HepG2 (cell line): ENCODE measurements around the gene ZBTB7A. TPM values are rescaled to one million over a fixed set of nuclear protein-coding genes. Genes with fewer than 3 reads are reported as not detected.

ENCODE experiments used
- ATM ChIP-seq: fragments of 450-650 bp; IDR thresholded peaks from 2 replicates; pipeline ENCODE4 v1.7.1; 2017; ENCODE audit warnings: mild to moderate bottlenecking, borderline replicate concordance
- CHCHD3 ChIP-seq: sonication (generic); formaldehyde crosslinking; IDR thresholded peaks from 2 replicates; pipeline ENCODE4 v1.8.0; 2022; ENCODE audit warnings: mild to moderate bottlenecking, missing genetic modification reagents, moderate library complexity
- ELF4 ChIP-seq: sonication (generic); formaldehyde crosslinking; IDR thresholded peaks from 2 replicates; pipeline ENCODE4 v1.5.0; 2020; ENCODE audit warnings: missing genetic modification reagents, mild to moderate bottlenecking, moderate library complexity, borderline replicate concordance
- FOSL1 ChIP-seq: sonication (generic); formaldehyde crosslinking; IDR thresholded peaks from 2 replicates; pipeline ENCODE4 v1.9.0; 2021; ENCODE audit warnings: missing genetic modification reagents, borderline replicate concordance
- KDM4B ChIP-seq: sonication (generic); formaldehyde crosslinking; IDR thresholded peaks from 2 replicates; pipeline ENCODE4 v1.4.0; 2020; ENCODE audit warnings: missing genetic modification reagents
- KDM6A ChIP-seq: IDR thresholded peaks from 2 replicates; pipeline ENCODE4 v1.6.1; 2016; ENCODE audit warnings: low read depth
- MEF2D ChIP-seq: sonication (generic); formaldehyde crosslinking; IDR thresholded peaks from 2 replicates; pipeline ENCODE4 v1.5.1; 2020; ENCODE audit warnings: mild to moderate bottlenecking, missing genetic modification reagents
- NFIC ChIP-seq: IDR thresholded peaks from 2 replicates; pipeline ENCODE4 v1.6.1; 2012; ENCODE audit warnings: mild to moderate bottlenecking, low read length, inconsistent platforms
- SYNCRIP ChIP-seq: fragments of 200-400 bp; formaldehyde crosslinking; IDR thresholded peaks from 2 replicates; pipeline ENCODE4 v1.6.1; 2018; ENCODE audit warnings: mild to moderate bottlenecking, low read depth, low read length; ENCODE audit not compliant: insufficient read depth
- TCF7 ChIP-seq: sonication (generic); IDR thresholded peaks from 2 replicates; pipeline ENCODE4 v1.6.1; 2016; ENCODE audit warnings: antibody characterized with exemption, low read depth
- TGIF2 ChIP-seq: IDR thresholded peaks from 2 replicates; pipeline ENCODE4 v1.6.1; 2016; ENCODE audit warnings: control low read depth, missing compliant biosample characterization
- ZNF431 ChIP-seq: sonication (generic); formaldehyde crosslinking; IDR thresholded peaks from 2 replicates; pipeline ENCODE4 v1.9.0; 2022; ENCODE audit warnings: missing genetic modification reagents, low read depth, mild to moderate bottlenecking, borderline replicate concordance
- ZNF577 ChIP-seq: sonication (generic); formaldehyde crosslinking; IDR thresholded peaks from 2 replicates; pipeline ENCODE4 v1.4.0; 2020; ENCODE audit warnings: mild to moderate bottlenecking, low read depth, missing genetic modification reagents, borderline replicate concordance
- polyA plus RNA-seq, 8 experiments: library from polyadenylated mRNA; depleted of rRNA in 3 of 8; stranded (reverse) in 7 of 8; unstranded in 1 of 8; fragments of >200 nt; fragmentation: Illumina TruSeq in 4 of 8; extraction: Trizol in 4 of 8; gene quantifications; 2 replicates each; pipeline versions ENCODE4 v1.2.1 to v1.2.3, GENCODE V29; 2011 to 2016; ENCODE audit warnings: low read depth in 4 of 8, missing spikeins in 1 of 8, mixed read lengths in 1 of 8; ENCODE audit not compliant: insufficient read depth in 1 of 8
- total RNA-seq, 5 experiments: library from RNA; depleted of rRNA; stranded (reverse); fragments of >200 nt; fragmentation: Illumina TruSeq; extraction: Trizol; gene quantifications; 2 replicates each; pipeline ENCODE4 v1.2.3, GENCODE V29; 2016; ENCODE audit warnings: low read depth in 1 of 5
- TF ChIP-seq, protein P1 (sequence below): sonication (generic); formaldehyde crosslinking; IDR thresholded peaks from 2 replicates; pipeline ENCODE4 v1.5.0; 2020; ENCODE audit warnings: mild to moderate bottlenecking, missing genetic modification reagents, borderline replicate concordance
- TF ChIP-seq, protein P2 (sequence below): sonication (generic); formaldehyde crosslinking; IDR thresholded peaks from 2 replicates; pipeline ENCODE4 v1.8.0; 2022; ENCODE audit warnings: low read depth, missing genetic modification reagents
- TF ChIP-seq, protein P3 (sequence below): sonication (generic); formaldehyde crosslinking; IDR thresholded peaks from 2 replicates; pipeline ENCODE4 v1.4.0; 2020; ENCODE audit warnings: missing genetic modification reagents
- TF ChIP-seq, protein P4 (sequence below): sonication (generic); formaldehyde crosslinking; IDR thresholded peaks from 2 replicates; pipeline ENCODE4 v1.8.1; 2023; ENCODE audit warnings: mild to moderate bottlenecking, moderate library complexity, missing genetic modification reagents
- TF ChIP-seq, protein P5 (sequence below): sonication (generic); formaldehyde crosslinking; conservative IDR thresholded peaks from 2 replicates; pipeline ENCODE4 v1.8.0; 2022; ENCODE audit warnings: mild to moderate bottlenecking, moderate library complexity, missing genetic modification reagents

Gene ZBTB7A
- total and polyA plus RNA-seq, 2 of the 13 experiments (the other 11 are each of a cell fraction or from before 2014, with no cell fraction given), result 3.6 to 4.0 TPM

DNA sequence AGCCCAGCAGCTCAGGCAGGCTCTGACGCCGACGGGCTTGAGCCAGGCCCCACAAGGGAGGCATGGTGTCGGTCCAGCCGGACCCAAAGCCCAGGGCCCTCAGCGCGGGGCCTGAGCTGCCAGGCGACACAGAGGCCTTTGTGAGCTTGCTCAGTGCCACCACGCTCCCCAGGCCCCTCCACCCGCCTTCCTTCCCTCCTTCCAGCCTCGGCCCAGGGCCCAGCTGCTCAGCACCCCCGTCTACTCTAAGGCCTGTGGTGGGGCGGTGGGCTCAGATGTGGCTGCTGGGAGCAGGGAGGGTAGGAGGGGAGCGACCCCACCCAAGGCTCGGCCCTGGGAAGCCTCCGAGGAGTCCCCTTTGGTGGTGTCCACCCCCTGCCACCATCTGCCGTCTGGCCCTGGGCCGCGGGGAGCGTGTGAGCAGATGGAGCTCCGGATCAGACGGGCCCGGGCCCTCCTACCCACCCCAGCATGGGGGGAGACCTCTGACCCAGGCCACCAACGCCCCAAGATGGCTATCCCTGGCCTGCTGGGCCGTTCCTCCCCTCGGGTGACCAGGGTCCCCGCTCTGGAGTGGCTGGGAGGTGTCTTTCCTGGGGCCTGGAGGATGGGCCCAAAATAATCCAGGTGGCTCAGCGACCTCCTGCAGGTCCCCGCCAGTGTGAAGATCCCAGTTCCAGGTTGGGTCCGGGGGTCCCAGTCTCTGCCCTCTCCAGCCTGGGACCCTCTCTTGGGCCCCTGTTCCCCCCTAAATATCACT, 7.8 kb downstream of the ZBTB7A start (continued):
- TF ChIP-seq, protein P1, sequence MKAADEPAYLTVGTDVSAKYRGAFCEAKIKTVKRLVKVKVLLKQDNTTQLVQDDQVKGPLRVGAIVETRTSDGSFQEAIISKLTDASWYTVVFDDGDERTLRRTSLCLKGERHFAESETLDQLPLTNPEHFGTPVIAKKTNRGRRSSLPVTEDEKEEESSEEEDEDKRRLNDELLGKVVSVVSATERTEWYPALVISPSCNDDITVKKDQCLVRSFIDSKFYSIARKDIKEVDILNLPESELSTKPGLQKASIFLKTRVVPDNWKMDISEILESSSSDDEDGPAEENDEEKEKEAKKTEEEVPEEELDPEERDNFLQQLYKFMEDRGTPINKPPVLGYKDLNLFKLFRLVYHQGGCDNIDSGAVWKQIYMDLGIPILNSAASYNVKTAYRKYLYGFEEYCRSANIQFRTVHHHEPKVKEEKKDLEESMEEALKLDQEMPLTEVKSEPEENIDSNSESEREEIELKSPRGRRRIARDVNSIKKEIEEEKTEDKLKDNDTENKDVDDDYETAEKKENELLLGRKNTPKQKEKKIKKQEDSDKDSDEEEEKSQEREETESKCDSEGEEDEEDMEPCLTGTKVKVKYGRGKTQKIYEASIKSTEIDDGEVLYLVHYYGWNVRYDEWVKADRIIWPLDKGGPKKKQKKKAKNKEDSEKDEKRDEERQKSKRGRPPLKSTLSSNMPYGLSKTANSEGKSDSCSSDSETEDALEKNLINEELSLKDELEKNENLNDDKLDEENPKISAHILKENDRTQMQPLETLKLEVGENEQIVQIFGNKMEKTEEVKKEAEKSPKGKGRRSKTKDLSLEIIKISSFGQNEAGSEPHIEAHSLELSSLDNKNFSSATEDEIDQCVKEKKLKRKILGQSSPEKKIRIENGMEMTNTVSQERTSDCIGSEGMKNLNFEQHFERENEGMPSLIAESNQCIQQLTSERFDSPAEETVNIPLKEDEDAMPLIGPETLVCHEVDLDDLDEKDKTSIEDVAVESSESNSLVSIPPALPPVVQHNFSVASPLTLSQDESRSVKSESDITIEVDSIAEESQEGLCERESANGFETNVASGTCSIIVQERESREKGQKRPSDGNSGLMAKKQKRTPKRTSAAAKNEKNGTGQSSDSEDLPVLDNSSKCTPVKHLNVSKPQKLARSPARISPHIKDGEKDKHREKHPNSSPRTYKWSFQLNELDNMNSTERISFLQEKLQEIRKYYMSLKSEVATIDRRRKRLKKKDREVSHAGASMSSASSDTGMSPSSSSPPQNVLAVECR (CRISPR knock-in tag), result peak; percentile 12
- TF ChIP-seq NFIC (no peak), FOSL1 (no peak), TGIF2 (CRISPR knock-in tag) (no peak), ATM (no peak), MEF2D (no peak), KDM6A (no peak), ELF4 (CRISPR knock-in tag) (no peak), KDM4B (CRISPR knock-in tag) (no peak), ZNF431 (CRISPR knock-in tag) (no peak), SYNCRIP (no peak), CHCHD3 (no peak), ZNF577 (no peak), TCF7 (no peak)
- TF ChIP-seq, protein P2, sequence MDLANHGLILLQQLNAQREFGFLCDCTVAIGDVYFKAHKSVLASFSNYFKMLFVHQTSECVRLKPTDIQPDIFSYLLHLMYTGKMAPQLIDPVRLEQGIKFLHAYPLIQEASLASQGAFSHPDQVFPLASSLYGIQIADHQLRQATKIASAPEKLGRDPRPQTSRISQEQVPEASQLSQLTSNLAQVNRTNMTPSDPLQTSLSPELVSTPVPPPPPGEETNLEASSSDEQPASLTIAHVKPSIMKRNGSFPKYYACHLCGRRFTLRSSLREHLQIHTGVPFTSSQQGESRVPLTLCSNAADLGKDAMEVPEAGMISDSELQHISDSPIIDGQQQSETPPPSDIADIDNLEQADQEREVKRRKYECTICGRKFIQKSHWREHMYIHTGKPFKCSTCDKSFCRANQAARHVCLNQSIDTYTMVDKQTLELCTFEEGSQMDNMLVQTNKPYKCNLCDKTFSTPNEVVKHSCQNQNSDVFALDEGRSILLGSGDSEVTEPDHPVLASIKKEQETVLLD (CRISPR knock-in tag), result no peak
- TF ChIP-seq, protein P3, sequence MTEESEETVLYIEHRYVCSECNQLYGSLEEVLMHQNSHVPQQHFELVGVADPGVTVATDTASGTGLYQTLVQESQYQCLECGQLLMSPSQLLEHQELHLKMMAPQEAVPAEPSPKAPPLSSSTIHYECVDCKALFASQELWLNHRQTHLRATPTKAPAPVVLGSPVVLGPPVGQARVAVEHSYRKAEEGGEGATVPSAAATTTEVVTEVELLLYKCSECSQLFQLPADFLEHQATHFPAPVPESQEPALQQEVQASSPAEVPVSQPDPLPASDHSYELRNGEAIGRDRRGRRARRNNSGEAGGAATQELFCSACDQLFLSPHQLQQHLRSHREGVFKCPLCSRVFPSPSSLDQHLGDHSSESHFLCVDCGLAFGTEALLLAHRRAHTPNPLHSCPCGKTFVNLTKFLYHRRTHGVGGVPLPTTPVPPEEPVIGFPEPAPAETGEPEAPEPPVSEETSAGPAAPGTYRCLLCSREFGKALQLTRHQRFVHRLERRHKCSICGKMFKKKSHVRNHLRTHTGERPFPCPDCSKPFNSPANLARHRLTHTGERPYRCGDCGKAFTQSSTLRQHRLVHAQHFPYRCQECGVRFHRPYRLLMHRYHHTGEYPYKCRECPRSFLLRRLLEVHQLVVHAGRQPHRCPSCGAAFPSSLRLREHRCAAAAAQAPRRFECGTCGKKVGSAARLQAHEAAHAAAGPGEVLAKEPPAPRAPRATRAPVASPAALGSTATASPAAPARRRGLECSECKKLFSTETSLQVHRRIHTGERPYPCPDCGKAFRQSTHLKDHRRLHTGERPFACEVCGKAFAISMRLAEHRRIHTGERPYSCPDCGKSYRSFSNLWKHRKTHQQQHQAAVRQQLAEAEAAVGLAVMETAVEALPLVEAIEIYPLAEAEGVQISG (CRISPR knock-in tag), result no peak
- TF ChIP-seq, protein P4, sequence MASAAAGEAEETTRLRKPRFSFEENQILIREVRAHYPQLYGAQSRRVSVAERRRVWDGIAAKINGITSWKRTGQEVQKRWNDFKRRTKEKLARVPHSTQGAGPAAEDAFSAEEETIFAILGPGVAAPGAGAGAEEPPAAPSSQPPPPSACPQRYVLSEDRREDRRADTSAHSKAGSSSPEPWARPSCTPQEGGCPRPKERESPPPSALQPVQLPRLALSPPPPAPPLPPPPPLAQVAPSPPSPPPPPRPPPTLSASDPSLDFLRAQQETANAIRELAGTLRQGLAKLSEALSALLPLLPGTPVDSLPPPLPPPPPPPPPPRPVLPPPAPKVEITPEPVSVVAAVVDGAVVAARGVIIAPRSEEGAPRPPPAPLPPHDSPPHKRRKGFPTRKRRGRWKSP, result no peak
- TF ChIP-seq, protein P5, sequence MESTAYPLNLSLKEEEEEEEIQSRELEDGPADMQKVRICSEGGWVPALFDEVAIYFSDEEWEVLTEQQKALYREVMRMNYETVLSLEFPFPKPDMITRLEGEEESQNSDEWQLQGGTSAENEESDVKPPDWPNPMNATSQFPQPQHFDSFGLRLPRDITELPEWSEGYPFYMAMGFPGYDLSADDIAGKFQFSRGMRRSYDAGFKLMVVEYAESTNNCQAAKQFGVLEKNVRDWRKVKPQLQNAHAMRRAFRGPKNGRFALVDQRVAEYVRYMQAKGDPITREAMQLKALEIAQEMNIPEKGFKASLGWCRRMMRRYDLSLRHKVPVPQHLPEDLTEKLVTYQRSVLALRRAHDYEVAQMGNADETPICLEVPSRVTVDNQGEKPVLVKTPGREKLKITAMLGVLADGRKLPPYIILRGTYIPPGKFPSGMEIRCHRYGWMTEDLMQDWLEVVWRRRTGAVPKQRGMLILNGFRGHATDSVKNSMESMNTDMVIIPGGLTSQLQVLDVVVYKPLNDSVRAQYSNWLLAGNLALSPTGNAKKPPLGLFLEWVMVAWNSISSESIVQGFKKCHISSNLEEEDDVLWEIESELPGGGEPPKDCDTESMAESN (CRISPR knock-in tag), result no peak; the same call in 1 of the 2 replicates
